ENCODE measurements around the gene PKP4.
A peak's percentile ranks its signal among the peaks of the same experiment; 100 is the strongest.
"Not testable (repeated sequence)": the region's sequence is repeated elsewhere in the genome, so short reads cannot be mapped to it uniquely, and the experiment has no call there.

Gene PKP4, protein sequence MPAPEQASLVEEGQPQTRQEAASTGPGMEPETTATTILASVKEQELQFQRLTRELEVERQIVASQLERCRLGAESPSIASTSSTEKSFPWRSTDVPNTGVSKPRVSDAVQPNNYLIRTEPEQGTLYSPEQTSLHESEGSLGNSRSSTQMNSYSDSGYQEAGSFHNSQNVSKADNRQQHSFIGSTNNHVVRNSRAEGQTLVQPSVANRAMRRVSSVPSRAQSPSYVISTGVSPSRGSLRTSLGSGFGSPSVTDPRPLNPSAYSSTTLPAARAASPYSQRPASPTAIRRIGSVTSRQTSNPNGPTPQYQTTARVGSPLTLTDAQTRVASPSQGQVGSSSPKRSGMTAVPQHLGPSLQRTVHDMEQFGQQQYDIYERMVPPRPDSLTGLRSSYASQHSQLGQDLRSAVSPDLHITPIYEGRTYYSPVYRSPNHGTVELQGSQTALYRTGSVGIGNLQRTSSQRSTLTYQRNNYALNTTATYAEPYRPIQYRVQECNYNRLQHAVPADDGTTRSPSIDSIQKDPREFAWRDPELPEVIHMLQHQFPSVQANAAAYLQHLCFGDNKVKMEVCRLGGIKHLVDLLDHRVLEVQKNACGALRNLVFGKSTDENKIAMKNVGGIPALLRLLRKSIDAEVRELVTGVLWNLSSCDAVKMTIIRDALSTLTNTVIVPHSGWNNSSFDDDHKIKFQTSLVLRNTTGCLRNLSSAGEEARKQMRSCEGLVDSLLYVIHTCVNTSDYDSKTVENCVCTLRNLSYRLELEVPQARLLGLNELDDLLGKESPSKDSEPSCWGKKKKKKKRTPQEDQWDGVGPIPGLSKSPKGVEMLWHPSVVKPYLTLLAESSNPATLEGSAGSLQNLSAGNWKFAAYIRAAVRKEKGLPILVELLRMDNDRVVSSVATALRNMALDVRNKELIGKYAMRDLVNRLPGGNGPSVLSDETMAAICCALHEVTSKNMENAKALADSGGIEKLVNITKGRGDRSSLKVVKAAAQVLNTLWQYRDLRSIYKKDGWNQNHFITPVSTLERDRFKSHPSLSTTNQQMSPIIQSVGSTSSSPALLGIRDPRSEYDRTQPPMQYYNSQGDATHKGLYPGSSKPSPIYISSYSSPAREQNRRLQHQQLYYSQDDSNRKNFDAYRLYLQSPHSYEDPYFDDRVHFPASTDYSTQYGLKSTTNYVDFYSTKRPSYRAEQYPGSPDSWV

DNA sequence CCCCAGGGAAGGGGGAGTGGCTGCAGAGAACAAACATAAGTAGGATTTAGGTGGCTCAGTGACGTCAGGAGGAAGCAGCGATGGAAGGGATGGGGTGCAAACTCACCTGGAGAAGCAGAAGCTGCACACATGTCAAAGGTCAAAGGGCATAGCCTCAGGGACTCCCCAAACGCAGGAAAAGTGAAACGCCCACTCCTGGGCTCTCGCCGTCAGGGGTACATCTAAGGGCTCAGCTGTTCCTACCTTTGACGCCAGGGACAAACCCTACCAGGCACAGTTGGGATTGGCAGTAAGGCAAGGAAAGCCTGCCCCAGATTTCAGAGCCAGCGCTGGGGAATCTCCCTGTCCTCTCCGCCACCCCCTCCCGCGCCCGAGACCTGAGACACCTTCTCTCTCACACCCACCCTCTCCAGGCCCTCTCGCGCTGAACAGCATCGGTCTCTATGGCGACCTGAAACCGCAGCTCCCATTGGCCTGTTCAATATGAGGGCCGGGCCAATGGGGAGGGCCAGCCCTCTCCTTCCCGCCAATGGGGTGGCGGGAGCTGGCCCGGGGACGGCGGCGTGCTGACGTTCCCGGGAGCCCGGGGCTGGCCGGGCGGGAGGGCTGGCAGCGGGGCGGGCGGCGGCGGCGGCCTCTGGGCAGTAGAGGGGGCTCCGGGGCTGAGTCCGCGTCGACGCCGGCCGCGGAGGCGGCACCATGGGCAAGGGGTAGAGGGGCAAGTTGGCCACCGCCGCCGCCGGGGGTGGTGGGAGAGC lies at the start of gene PKP4, which contains the start of gene CCDC148:
PKP4 (plus strand) TSS at position 644 of the 758 bp plus-strand sequence. CDS start 76,233 bp downstream, outside the sequence.
CCDC148 (minus strand) TSS at position 445 of the 758 bp plus-strand sequence; CDS start at position 131, 314 bp downstream.
- FAIRE-seq: peak; percentile 84
- peak; percentile 90 for DNase-seq (ENCODE audit: insufficient read length, low spot score)

DNA sequence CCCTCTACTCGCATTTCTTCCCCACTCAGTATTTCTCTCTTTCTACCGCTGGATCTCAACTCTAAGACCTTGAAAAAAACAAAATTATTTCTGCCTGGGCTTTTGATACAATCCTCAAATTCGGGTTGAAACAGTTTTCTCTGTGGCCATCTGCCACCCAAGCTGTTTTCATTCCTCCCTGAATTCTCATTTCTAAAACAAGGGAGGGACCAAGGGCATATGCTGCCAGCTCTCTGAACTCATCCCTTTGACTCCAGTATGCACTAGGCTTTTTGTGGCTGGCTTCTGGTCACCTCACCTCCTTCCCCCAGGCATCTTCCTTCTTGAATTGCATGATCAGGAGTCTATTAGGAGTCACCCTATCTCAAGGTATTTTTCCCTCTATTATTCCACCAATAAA lies 49.7 kb upstream of the PKP4 start:
- FAIRE-seq: no peak
- no peak for DNase-seq (ENCODE audit: insufficient read length, low spot score)

DNA sequence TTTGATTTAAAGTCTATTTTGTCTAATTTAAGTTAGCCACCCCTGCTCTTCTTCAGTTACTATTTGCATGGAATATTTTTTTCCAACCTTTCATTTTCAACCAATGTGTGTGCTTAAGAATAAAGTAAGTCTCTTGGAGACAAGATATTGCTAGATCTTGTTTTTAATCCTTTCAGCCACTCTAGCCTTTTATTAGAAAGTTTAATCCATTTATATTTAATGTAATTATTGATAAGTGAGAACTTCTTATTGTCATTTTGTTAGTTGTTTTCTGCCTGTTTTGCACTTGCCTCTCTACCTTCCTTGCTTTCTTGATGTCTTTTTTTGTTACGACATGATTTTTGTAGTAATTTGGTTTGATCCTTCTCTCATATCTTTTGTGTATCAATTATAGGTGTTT lies 46.6 kb upstream of the PKP4 start:
- no peak for FAIRE-seq
- no peak for DNase-seq (ENCODE audit: insufficient read length, low spot score)

DNA sequence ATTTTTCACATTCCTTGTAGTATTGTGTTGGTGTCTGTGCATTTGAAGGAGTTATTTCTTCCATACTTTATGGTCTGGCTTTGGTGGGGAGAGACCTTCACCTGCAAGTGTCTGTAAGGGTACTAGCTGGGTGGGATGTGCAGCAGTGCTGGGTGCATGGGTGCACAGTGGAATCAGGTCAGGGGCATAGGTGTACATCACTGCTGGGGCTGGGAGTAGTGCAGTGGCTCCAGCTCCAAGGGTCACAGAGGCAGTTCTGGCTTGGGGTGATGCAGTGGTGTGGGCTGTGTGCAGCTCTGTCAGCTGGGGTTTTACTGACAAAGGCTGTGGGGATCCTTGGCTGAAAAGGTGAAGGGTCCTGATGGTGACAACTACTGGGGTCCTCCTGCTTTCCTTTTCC lies 45.0 kb upstream of the PKP4 start:
- no peak for DNase-seq (ENCODE audit: insufficient read length, low spot score)
- no peak for FAIRE-seq

DNA sequence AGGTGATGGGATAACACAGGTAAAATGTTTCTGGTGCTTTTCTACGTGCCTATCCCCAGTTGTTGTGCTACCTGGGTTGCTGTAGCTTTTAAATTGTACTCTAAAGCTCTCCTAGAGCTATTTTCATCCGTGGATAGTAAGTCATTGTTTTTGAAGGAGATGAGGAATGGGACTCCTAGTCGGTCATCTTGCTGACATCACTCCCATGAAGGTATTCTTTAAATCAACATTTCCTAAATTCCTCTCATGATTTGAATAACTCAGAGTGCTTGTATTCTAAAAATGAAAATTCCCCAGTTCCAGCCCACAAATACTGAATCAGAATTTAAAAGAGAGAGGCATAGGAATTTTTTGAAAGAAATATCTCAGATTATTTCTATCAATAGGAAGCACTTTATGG lies 44.5 kb upstream of the PKP4 start:
- DNase-seq (ENCODE audit: insufficient read length, low spot score): no peak
- FAIRE-seq: no peak

DNA sequence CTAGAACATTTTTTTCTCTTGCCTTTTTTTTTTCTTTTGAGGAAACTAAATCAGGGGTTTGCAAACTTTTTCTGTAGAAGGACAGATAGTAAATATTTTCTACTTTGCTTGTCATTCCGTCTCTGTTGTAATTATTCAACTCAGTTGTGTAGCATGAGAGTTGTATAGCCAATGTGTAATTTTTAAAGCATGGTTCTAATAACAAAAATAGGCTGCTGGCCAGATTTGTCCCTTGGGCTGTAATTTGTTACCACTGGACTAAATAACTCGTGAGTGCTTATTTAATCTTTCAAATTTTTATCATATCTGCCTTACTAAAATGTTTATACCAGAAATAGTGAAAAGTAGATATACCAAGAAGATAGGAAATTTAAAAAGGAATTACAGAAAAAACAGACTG lies 43.2 kb upstream of the PKP4 start:
- FAIRE-seq (no peak), DNase-seq (ENCODE audit: insufficient read length, low spot score) (no peak)

DNA sequence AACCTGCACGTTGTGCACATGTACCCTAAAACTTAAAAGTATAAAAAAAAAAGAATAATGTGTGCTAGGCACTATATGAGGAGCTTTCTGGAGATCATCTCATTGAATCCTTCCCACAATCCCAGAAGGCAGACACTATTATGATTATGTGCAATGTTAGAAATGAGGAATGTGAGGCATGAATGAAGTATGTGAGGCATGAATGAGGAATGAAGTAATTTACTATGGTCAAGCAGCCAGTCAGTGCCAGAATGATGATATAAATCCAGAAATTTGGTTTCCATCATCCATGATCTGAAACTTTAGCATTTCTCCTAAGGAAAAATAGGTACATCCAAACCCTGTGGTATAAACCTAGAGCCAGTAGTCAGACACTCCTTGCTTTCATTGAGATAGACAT lies 42.2 kb upstream of the PKP4 start:
- peak; percentile 68 for FAIRE-seq
- no peak for DNase-seq (ENCODE audit: insufficient read length, low spot score)

DNA sequence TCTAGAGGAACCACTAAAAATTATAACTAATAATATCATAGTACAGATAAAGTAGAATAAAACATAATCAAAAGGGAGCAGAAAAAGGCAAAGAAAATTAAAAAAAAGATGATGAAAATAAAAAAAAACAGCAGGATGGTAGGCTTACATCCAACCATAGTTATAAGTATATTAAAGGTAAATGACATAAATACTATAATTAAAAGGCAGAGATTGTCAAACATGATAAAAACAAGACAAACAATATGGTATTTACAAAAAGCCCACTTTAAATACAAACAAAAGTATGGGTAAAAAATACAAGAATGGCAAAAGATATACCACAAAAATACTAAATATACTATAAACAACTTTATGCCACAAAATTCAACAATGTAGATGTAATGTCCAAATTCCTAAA lies 24.6 kb upstream of the PKP4 start:
- DNase-seq (ENCODE audit: insufficient read length, low spot score): no peak
- no peak for FAIRE-seq

DNA sequence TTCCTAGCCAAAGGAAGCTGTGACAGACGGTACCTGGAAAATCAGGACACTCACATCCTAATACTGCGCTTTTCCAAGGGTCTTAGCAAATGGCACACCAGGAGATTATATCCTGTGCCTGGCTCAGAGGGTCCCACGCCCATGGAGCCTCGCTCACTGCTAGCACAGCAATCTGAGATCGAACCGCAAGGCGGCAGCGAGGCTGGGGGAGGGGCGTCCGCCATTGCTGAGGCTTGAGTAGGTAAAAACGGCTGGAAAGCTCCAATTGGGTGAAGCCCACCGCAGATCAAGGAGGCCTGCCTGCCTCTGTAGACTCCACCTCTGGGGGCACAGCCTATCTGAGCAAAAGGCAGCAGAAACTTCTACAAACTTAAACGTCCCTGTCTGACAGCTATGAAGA lies 23.0 kb upstream of the PKP4 start:
- DNase-seq (ENCODE audit: insufficient read length, low spot score); FAIRE-seq: not testable (repeated sequence)

DNA sequence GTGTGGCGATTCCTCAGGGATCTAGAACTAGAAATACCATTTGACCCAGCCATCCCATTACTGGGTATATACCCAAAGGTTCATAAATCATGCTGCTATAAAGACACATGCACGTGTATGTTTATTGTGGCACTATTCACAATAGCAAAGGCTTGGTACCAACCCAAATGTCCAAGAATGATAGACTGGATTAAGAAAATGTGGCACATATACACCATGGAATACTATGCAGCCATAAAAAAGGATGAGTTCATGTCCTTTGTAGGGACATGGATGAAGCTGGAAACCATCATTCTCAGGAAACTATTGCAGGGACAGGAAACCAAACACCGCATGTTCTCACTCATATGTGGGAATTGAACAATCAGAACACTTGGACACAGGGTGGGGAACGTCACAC lies 17.7 kb upstream of the PKP4 start:
- DNase-seq (ENCODE audit: insufficient read length, low spot score); FAIRE-seq: not testable (repeated sequence)

DNA sequence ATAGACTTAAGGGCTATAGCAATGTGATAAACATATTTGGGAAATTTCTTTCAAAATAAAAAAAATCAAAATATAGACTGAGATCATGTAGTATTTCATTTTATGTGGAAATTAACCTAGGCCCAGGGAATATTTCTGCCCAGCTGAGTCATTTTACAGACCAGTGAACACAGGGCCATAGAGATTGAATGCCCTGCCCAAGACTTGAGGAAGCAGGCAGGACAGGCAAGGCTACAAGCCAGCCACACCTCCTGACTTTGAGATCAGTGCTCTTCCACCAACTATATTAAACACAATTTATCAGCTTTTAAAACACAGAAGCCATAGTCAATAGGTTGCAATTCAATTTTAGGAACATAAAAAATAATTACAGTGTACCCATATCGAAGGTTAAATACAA lies 13.1 kb upstream of the PKP4 start:
- FAIRE-seq: no peak
- no peak for DNase-seq (ENCODE audit: insufficient read length, low spot score)

DNA sequence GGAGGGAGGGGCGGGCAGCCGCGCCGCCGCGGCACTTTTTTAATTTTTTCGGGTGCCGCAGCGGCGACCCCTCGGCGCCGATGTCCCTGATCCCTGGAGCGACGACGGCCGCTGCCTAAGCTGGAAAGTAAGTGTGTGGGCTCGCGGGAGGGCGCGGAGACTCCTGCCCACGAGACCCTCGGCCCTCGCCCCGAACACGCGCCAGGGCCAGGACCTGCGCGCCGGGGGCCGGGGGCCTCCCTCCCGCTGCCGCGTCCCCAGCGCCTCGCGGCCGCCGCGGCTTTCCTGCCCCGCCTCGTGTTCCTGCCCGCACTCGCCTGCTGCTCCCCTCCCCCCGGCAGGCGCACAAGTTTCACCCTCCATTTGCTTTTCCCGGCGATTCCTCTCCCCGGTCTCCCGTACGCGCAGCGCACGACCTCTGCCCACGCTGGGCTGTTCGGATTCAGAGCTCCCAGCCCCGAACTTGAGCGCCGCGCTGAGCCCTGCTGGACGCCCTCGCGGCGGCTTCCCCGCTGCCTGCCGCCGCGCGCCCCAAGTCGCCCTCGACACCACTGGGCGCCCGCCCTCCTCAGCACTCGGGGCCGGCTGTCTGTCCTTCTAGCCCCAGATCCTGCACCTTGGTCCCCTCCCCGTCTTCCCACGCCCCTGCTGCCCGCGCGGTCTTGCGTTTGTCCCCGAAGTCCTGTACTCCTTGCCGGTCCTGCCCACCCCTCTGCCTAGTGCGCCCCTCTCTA lies 507 bp downstream of the PKP4 start:
- FAIRE-seq: no peak
- DNase-seq (ENCODE audit: insufficient read length, low spot score): peak; percentile 31

DNA sequence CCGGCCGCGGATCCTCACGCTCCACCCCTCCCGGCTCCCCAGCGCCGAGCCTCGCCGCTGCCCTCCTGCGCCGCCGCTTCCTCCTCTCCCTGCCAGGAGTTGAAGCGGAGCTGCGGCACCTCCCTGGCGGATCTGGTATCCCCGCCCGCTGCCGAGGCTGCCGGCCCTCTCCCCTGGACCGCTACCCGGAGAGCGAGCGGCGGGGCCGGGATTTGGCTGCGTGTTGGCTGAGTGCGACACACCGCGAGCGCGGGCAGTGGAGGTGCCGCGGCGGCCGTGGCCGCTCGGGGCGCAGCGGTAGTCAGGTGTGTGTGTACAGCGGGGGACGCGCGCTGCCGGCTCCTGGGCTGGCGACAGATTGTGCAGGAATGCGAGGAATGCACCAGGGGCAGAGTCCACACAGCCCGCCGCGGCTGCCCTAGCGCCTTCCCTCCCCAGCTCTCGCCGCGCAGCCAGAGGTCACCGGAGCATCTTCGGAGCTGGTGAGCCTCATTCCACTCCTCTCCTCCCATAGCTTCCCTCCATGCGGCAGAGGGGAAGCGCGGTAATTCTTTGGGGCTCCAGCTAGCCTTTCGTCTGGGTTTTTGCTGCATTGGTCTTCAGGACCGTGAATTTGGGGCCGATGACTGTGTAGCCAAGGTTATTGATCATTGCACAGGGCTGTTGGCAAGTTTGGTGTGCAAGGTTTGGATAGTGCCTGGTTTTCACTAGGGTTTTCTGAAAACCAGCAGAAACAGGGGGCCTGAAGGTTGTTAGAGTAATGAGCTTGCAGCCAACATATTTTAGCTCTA lies 1.3 kb downstream of the PKP4 start:
- peak; percentile 90 for FAIRE-seq

DNA sequence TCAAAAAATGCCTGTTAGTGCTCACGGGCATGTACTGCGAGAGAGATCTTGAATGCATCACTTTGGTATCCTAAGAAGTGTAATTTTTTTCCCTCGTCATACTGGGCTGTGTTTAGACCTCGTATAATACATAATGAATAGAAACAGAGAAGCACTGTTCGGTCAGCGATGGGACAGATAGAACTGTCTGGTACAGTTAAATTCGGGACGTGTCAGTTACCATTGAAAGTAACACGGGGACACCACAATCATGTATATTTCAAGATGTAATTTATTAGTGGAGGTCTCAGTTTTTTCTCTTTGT lies 1.8 kb downstream of the PKP4 start:
- no peak for FAIRE-seq
- DNase-seq (ENCODE audit: insufficient read length, low spot score): no peak

More for the DNA sequence above, 1.3 kb downstream of the PKP4 start:
- DNase-seq (ENCODE audit: insufficient read length, low spot score): peak; percentile 75

DNA sequence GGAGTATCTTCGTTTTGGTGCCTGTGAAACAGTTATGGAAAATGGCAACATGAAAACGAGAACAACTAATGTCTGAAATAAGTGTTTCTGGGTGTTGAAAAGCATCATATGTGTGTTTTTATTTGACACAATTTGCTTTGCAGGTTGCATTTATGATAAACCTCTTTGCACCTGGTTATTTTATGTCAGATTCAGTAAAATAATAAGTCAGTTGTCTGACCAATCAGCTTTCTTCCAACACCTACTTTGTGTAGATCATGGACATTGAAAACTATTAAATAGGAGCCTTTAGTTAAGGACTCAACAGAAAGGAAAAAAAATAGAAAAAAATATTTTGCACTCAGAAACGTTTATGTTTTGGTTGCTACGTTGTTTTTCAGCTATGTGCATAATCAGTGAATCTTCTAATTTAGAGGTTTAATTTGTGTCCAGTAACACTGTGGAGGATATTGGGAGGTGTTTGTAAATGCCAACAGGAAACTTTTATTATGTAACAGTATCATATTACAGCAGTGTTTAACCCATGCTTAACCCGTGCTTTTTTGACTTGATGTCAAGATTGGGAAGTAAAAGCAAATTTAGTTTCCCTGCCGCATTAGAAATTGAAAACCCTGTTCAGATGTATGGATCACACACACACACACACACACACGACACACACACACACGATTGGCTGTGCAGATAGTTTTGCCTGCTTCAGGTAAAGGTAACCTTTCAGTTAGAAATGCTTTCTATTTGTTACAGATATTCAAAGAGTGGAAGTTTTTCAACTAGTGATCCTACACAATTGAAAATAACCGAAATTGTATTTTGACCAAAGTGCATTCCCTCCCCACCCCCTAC lies 2.6 kb downstream of the PKP4 start:
- FAIRE-seq (peak; percentile 16), DNase-seq (ENCODE audit: insufficient read length, low spot score) (no peak)

DNA sequence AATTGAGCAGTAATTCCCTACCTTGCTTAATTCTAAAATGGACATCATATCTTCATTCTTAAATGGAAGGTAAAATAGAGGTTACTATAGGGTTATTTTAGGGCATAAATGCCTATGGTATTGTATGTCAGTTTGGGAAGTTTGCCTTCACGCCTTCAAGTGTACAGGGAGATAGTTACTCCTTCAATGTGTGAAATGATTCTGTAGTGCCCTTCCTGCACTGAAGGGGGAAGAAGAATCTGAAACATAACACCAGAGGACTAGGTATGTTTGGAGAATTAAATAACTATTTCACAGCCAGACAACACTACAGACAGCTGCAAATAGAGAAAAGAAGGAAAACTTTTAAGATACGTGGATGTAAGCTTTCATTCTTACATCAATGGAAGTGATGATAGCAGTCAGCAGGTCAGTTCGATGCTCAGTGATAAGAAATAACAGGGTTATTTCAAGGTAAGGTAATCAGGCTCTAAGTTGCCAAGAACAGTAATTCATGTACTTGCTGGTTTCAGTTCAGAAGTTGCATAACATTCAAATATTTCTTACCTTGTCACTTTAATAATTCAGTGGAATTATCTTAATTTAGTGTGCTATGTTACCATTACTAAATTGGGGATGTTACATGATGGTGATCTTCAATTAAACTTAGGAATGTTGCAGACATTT lies 4.0 kb downstream of the PKP4 start:
- peak; percentile 13 for FAIRE-seq

DNA sequence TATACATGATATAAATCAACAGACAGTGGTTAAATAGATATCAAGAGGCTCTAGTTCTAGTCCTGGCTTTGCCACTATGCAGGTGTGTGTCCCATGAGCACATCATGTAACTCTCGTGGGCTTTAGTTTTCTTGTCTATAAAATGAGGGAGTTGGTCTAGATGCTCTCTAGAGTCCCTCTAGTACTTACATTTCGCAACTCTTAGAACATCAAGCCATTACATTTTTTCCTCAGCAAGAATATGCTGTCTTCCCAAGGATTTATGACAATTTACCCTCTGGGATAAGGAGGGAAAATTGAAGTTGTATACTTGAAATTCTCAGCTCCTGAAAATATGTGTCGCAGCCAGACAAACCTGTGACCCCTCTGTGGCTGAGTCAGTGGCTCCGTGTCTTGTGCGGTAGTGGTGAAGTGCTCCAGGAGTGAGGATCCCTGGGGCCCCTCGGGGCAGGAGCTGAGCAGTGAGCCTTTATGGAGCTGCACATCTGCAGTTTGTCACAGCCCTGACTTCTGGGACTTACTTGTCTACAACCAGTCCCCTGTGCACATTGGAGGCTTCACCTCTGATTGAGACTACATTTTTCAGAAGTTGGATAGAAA lies 6.8 kb downstream of the PKP4 start:
- no peak for DNase-seq (ENCODE audit: insufficient read length, low spot score)
- no peak for FAIRE-seq

More for the DNA sequence above, 4.0 kb downstream of the PKP4 start:
- DNase-seq (ENCODE audit: insufficient read length, low spot score): no peak

Measured in HTR-8/SVneo (cell line).